Psoas muscle (tissue), 8 donors: ENCODE measurements around the gene DOCK1. TPM values are rescaled to one million over a fixed set of nuclear protein-coding genes. Genes with fewer than 3 reads are reported as not detected.

Source experiments
- ATAC-seq, 4 donors: fragments of 200-7000 bp; cut with Tn5 transposase; one replicate each; pipeline ENCODE4 v1.9.1; 2020; ENCODE audit warnings: moderate library complexity in 3 of 4, mild to moderate bottlenecking in 2 of 4
- DNase-seq, 2 donors: peaks; one replicate each; pipeline ENCODE4 v3.0.0-alpha.2; 2020
- H3K27ac ChIP-seq: fragments of 200-600 bp; one replicate; pipeline ENCODE4 v1.8.0; 2022
- H3K27me3 ChIP-seq, 3 donors: fragments of 200-600 bp in 1 of 3; one replicate each; pipeline versions ENCODE4 v1.6.1 to v1.8.0; 2013 to 2022; ENCODE audit warnings: low read length in 2 of 3, mild to moderate bottlenecking in 2 of 3, moderate library complexity in 1 of 3; ENCODE audit not compliant: insufficient read depth in 3 of 3
- H3K36me3 ChIP-seq, 2 donors: fragments of 200-600 bp in 1 of 2; one replicate each; pipeline versions ENCODE4 v1.6.1 to v1.8.0; 2013 to 2022; ENCODE audit warnings: low read depth in 1 of 2, mild to moderate bottlenecking in 1 of 2, moderate library complexity in 1 of 2; ENCODE audit not compliant: insufficient read depth in 1 of 2
- H3K4me1 ChIP-seq: fragments of 200-600 bp; one replicate; pipeline ENCODE4 v1.8.0; 2022
- H3K4me3 ChIP-seq: fragments of 200-600 bp; one replicate; pipeline ENCODE4 v1.8.0; 2022; ENCODE audit warnings: mild to moderate bottlenecking
- H3K9me3 ChIP-seq: fragments of 200-600 bp; one replicate; pipeline ENCODE4 v1.8.0; 2022
- CTCF ChIP-seq: fragments of 200-600 bp; IDR thresholded peaks from one replicate; pipeline ENCODE4 v1.8.0; 2022; ENCODE audit warnings: antibody characterized with exemption
- WGBS, 3 donors: extraction: QIAGEN DNeasy Blood & Tissue Kit; methylation state at CpG; one replicate each; pipeline versions ENCODE4 v1.1.6 to v1.1.7; 2013; 5-methylcytosine and 5-hydroxymethylcytosine counted together
- intact Hi-C, 2 donors: fragments of 100-400 bp; cut with DNase I; formaldehyde crosslinking; loops; one replicate each; pipeline versions ENCODE4 v1.11.0 to v1.14.2; 2022
- polyA plus RNA-seq, 3 donors: library from polyadenylated mRNA; stranded (reverse); fragments of 200-250 nt; gene quantifications; one replicate each; pipeline ENCODE4 v1.2.3, GENCODE V29; 2013
- total RNA-seq, 4 donors: library from RNA; stranded (reverse); fragmentation: NEBNext Ultra II Directional in 2 of 4; extraction: Animal tissue kit (Norgen Biotek cat#: 25700) in 2 of 4; gene quantifications; one replicate each; pipeline versions ENCODE4 v1.2.1 to v1.2.4, GENCODE V29; 2021 to 2023
- donor health status: healthy with polysubstance abuse.
- donor health status: DM: no; HTN: no; CAD: no; lungs with moderate emphysema.
- donor health status: Bipolar disorder and iron deficiency.
- donor health status: healthy.
- donor health status: DM: yes; HTN: yes; CAD: no.
- donor health status: DM: no; HTN: no; CAD: no.
- donor health status: DM: no; HTN: no; CAD: no.
- donor health status: DM: yes; HTN: yes; CAD: no.

DOCK1 gene
- total and polyA plus RNA-seq, 7 donors = 2.1 to 11.3 (median 5.4) TPM

DNA sequence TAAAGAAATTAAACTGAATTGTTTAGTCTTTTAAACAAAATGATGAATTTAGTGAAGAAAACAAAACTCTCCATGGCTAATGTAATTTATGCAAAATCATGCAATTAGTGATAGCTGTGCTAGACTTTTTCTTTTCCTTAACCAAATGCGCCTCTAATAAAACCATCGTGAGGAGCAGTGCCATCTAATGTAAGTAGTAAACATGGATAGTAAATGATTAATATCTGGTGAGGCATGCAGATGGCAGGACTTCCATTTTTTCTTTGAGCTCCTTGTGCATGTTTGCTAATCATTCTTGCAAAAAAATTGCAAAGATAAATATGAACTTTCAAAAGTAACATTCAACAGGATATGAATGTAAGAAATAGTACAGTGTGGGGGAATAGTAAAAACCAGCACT, 288.9 kb downstream of the DOCK1 start:
- WGBS, 3 donors = 89 to 93% (median 92%) methylated on average over 2 of the region's 2 CpGs
- DNase-seq = no peak
- Histone ChIP-seq H3K4me3 (no peak overlapping the region), H3K9me3 (no peaks in the 10 kb centered on the region), H3K27me3 (peaks cover 0 to 34% (median 10%) of the 10 kb centered on the region in 3 donors), H3K27ac (no peak overlapping the region), H3K36me3 (no peaks in the 10 kb centered on the region), H3K4me1 (no peaks in the 10 kb centered on the region)
- no peak for TF ChIP-seq CTCF
- intact Hi-C loops = no loop called here
- ATAC-seq = no peak

GRCh38 chr10:127194599-127194998, 289.4 kb downstream of the DOCK1 start:
- no peak for DNase-seq
- ATAC-seq = no peak
- no peak overlapping the region for H3K27ac ChIP-seq
- H3K36me3 ChIP-seq = no peaks in the 10 kb centered on the region
- WGBS, 3 donors = 76 to 83% (median 80%) methylated on average over 16 of the region's 16 CpGs
- intact Hi-C loops = no loop called here
- peaks cover 0 to 34% (median 10%) of the 10 kb centered on the region in 3 donors for H3K27me3 ChIP-seq
- no peak overlapping the region for H3K4me3 ChIP-seq
- no peaks in the 10 kb centered on the region for H3K4me1 ChIP-seq
- no peak for TF ChIP-seq CTCF
- no peaks in the 10 kb centered on the region for H3K9me3 ChIP-seq

DNA sequence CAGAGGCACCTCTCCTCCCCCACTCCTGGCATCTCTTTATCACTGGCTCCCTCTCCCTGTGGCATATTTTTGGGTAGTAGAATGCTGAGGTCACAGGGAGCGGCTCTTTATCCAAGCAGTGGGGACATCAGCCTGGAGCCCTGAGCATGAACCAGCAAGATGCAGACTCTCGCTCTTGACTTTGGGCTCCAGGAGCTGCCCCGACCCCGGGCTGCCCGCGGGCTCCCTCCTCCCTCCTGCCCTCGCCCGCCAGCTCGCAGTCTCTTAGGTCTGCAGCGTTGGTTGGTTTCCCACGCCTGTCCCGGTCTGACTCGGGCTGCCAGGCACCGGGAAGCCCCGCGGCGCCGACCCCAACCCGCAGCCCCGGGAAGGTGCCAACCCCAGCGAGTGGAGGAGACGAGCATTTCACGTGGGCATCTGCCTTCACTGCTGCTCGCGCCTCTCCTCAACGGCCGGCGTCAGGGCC, 289.8 kb downstream of the DOCK1 start:
- H3K27me3 ChIP-seq = peaks cover 0 to 34% (median 10%) of the 10 kb centered on the region in 3 donors
- no peak for TF ChIP-seq CTCF
- H3K27ac ChIP-seq = no peak overlapping the region
- H3K4me1 ChIP-seq = no peaks in the 10 kb centered on the region
- 4 to 6% (median 6%) methylated on average over 28 of the region's 28 CpGs for WGBS, 3 donors
- no peak for DNase-seq
- H3K36me3 ChIP-seq = no peaks in the 10 kb centered on the region
- intact Hi-C loops = no loop called here
- H3K9me3 ChIP-seq = no peaks in the 10 kb centered on the region
- peak overlapping the region; percentile 47 for H3K4me3 ChIP-seq
- no peak for ATAC-seq

- Histone ChIP-seq H3K27ac (no peak overlapping the region), H3K4me1 (no peaks in the 10 kb centered on the region), H3K4me3 (peak overlapping the region; percentile 47), H3K27me3 (peaks cover 0 to 34% (median 10%) of the 10 kb centered on the region in 3 donors), H3K36me3 (no peaks in the 10 kb centered on the region), H3K9me3 (no peaks in the 10 kb centered on the region)
- ATAC-seq (no peak), DNase-seq (peak in 1 of 2 donors; percentile 13)
- intact Hi-C loops = no loop called here
- TF ChIP-seq CTCF = no peak
- 0% methylated on average over 57 to 91 of the region's 91 CpGs for WGBS, 3 donors
These were observed 290.5 kb downstream of the DOCK1 start for GRCh38 chr10:127195571-127196281.
